Vagina (tissue), 2 donors: ENCODE data around the gene SPATS2. TPM values are rescaled to one million over a fixed set of nuclear protein-coding genes. Genes with fewer than 3 reads are reported as not detected.

Source experiments
- DNase-seq, 2 donors: peaks; one replicate each; pipeline ENCODE4 v3.0.0-alpha.2; 2017; ENCODE audit errors: extremely low spot score in 2 of 2
- H3K27ac ChIP-seq: fragments of 200-600 bp; sonication (generic); one replicate; pipeline ENCODE4 v1.5.1; 2019
- H3K27me3 ChIP-seq: fragments of 200-600 bp; sonication (generic); one replicate; pipeline ENCODE4 v1.5.1; 2019
- H3K36me3 ChIP-seq, 2 donors: fragments of 200-600 bp; sonication (generic); one replicate each; pipeline ENCODE4 v1.5.1; 2017 to 2019
- H3K4me1 ChIP-seq: fragments of 200-600 bp; sonication (generic); one replicate; pipeline ENCODE4 v1.5.1; 2019
- H3K4me3 ChIP-seq, 2 donors: fragments of 200-600 bp; sonication (generic); 1 replicate in 1 of 2; 2 replicates in 1 of 2; pipeline ENCODE4 v1.5.1; 2016 to 2019
- H3K9me3 ChIP-seq: fragments of 200-600 bp; sonication (generic); one replicate; pipeline ENCODE4 v1.5.1; 2019
- POLR2A ChIP-seq, 2 donors: fragments of 450-650 bp; IDR thresholded peaks; one replicate each; pipeline ENCODE4 v1.6.1; 2017; ENCODE audit warnings: antibody characterized with exemption in 2 of 2, mild to moderate bottlenecking in 2 of 2, moderate library complexity in 2 of 2
- POLR2AphosphoS5 ChIP-seq, 2 donors: sonication (generic); formaldehyde crosslinking; IDR thresholded peaks; one replicate each; pipeline ENCODE4 v1.9.0; 2017; ENCODE audit warnings: antibody characterized with exemption in 2 of 2, mild to moderate bottlenecking in 2 of 2, low read depth in 1 of 2; ENCODE audit not compliant: insufficient read depth in 1 of 2
- intact Hi-C: fragments of 100-400 bp; cut with DNase I; formaldehyde crosslinking; loops from one replicate; pipeline ENCODE4 v1.15.1; 2023
- small RNA-seq: library from RNA; depleted of rRNA; stranded (forward); fragments of <200 nt; gene quantifications from one replicate; pipeline ENCODE3, GENCODE V24; 2016
- total RNA-seq: library from RNA; depleted of rRNA; stranded (reverse); fragments of >200 nt; gene quantifications from one replicate; pipeline ENCODE4 v1.2.3, GENCODE V29; 2016
- TF ChIP-seq, protein P1 (sequence below), 3 experiments: fragments of 450-650 bp in 2 of 3; fragments of 200-600 bp in 1 of 3; sonication (generic) in 1 of 3; IDR thresholded peaks; one replicate each; pipeline ENCODE4 v1.5.1; 2017 to 2019; ENCODE audit warnings: antibody characterized with exemption in 3 of 3, mild to moderate bottlenecking in 2 of 3, moderate library complexity in 2 of 3

The SPATS2 gene
- total RNA-seq, 1 donor from 2014 or later = 28.0 TPM

DNA sequence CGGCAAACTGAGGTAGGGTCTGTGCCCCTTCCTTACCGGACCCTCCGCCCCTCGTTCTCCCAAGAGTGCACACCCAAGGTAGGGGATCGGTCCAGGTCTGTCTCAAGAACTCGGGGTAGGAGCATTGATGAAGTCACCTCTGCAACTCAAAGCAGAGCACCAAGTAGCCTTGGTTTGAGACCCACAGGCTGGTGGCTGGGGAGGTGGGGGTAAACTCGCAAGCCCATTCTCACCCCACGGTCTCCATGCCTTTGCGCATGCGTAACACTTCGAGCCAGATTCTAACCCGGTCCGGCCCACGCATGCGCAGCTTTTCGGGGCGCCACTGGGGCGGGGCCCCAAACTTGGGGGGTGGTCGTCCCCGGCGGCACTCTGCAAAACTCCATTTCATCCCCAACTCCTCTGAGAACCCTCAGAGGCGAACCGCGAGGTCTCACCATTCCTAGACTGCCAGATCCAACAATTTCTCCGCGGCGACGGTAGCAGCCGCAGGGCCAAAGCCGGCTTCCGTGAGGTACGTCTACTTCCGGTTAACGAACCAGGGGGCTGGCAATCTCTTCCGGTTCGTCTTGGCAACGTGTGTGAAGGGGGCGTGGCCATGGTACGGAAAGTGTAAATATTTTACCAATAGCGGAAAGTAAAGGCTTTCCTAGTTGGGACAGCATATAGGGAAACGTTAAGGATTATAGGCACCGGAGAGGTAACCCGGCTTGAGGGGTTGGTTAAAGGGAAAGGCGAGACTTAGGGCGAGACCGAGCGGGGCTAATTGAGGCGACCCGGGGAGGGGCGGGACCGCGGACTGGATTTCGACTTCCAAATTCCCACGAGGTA lies 200.6 kb downstream of the SPATS2 start, which contains the start of gene MCRS1:
MCRS1 (minus strand) TSS at position 532 of the 831 bp plus-strand sequence. CDS start 1,411 bp downstream, outside the sequence.
- no peak for DNase-seq
- no peaks in the 10 kb centered on the region for H3K27me3 ChIP-seq
- peaks cover 0 to 29% of the 10 kb centered on the region in 2 donors for H3K36me3 ChIP-seq
- peak within 1 kb of the TSS; percentile 90 for H3K27ac ChIP-seq
- intact Hi-C loops = loop anchor here (5.0 kb wide), 1 partner anchor 54 kb away; the partner anchor contains the start of gene PRPF40B
- H3K9me3 ChIP-seq = no peaks in the 10 kb centered on the region
- peaks cover 40% of the 10 kb centered on the region for H3K4me1 ChIP-seq
- TF ChIP-seq POLR2AphosphoS5 (IDR thresholded peaks at IDR 0.05; ENCODE audit: insufficient read depth in 1 of 2, low read depth in 1 of 2) (peak; percentile 90 to 98), POLR2A (IDR thresholded peaks at IDR 0.05) (peak in 1 of 2 donors; percentile 39)
- TF ChIP-seq, protein P1, sequence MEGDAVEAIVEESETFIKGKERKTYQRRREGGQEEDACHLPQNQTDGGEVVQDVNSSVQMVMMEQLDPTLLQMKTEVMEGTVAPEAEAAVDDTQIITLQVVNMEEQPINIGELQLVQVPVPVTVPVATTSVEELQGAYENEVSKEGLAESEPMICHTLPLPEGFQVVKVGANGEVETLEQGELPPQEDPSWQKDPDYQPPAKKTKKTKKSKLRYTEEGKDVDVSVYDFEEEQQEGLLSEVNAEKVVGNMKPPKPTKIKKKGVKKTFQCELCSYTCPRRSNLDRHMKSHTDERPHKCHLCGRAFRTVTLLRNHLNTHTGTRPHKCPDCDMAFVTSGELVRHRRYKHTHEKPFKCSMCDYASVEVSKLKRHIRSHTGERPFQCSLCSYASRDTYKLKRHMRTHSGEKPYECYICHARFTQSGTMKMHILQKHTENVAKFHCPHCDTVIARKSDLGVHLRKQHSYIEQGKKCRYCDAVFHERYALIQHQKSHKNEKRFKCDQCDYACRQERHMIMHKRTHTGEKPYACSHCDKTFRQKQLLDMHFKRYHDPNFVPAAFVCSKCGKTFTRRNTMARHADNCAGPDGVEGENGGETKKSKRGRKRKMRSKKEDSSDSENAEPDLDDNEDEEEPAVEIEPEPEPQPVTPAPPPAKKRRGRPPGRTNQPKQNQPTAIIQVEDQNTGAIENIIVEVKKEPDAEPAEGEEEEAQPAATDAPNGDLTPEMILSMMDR (IDR thresholded peaks at IDR 0.05) = peak in 1 of 3 experiments; percentile 37
- H3K4me3 ChIP-seq = peak within 1 kb of the TSS; percentile 72 to 91

DNA sequence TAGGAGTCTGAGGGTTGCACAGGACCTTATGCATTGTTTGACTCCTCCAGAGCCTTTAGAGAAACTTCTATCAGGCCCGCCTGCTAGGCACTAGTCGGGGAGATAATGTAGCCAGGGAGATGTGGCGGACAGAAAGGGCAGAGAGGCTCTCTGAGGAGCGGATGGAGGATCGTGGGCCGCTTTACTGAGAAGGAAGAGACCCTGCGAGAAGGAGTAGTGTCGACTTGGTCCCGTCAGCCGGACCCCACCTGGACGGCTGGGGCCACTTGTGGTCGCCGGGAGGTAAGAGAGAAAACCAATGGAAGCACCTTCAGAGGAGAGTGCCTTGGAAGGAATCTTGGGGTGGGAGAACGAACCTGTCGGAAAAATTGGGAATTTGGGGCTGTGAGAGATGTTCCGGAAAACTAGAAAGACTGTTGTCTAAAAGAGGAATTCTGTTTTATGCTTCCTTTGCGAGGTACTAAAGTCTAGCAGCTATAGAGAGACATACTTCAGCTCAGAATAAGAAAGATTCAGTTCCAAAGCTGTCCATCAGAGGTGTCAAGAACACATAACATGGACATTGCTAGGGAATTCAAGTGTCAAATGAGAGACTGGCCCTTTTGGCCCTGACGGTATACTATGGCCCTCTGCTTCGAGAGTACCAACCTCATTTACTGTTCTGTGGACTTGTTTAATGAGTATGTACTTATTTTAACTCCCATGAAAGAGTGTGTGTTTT lies 201.3 kb downstream of the SPATS2 start:
- Histone ChIP-seq H3K36me3 (peaks cover 0 to 21% of the 10 kb centered on the region in 2 donors), H3K9me3 (no peaks in the 10 kb centered on the region), H3K4me1 (peaks cover 40% of the 10 kb centered on the region), H3K27ac (peak overlapping the region; percentile 90), H3K27me3 (no peaks in the 10 kb centered on the region), H3K4me3 (peak overlapping the region; percentile 72 to 91)
- no peak for TF ChIP-seq POLR2A (IDR thresholded peaks at IDR 0.05)
- no peak for TF ChIP-seq POLR2AphosphoS5 (IDR thresholded peaks at IDR 0.05; ENCODE audit: insufficient read depth in 1 of 2, low read depth in 1 of 2)
- TF ChIP-seq, protein P1 (IDR thresholded peaks at IDR 0.05) = no peak
- DNase-seq = no peak
- intact Hi-C loops = loop anchor here (5.0 kb wide), 1 partner anchor 54 kb away; the partner anchor contains the start of gene PRPF40B

Small RNA genes lying within 50 kb of the gene (small RNA-seq; reads per million reads assigned to genes)
- gene AC125611.1 = not detected

Other genes starting within 250 kb of the SPATS2 start
- 638 TPM for gene TUBA1B, start 236.1 kb upstream of the SPATS2 start, total RNA-seq
- 236 TPM for gene TUBA1A, start 178.4 kb upstream of the SPATS2 start, total RNA-seq
- 218 TPM for gene TUBA1C, start 102.4 kb upstream of the SPATS2 start, total RNA-seq
- gene PRPH, start 72.3 kb upstream of the SPATS2 start, total RNA-seq = 17.2 TPM
- 4.9 TPM for gene TROAP, start 44.2 kb upstream of the SPATS2 start, total RNA-seq
- 2.0 TPM for gene C1QL4, start 30.3 kb upstream of the SPATS2 start, total RNA-seq
- 3.7 TPM for gene DNAJC22, start 20.6 kb upstream of the SPATS2 start, total RNA-seq
- not detected for gene KCNH3, start 171.6 kb downstream of the SPATS2 start, total RNA-seq
- gene MCRS1, start 200.7 kb downstream of the SPATS2 start, total RNA-seq = 40.8 TPM
- gene FAM186B, start 238.2 kb downstream of the SPATS2 start, total RNA-seq = not detected